ENCODE data around the gene PLCB2.

- TF ChIP-seq CTCF (IDR thresholded peaks at IDR 0.05) (no peak), ZFX (IDR thresholded peaks at IDR 0.05; ENCODE audit: borderline replicate concordance) (no peak)
Measured at GRCh38 chr15:40254452-40254851, 53.3 kb downstream of the PLCB2 start.
